Stomach (tissue), 9 donors: ENCODE data around the gene PIEZO1. TPM values are rescaled to one million over a fixed set of nuclear protein-coding genes. Genes with fewer than 3 reads are reported as not detected.

Experiments
- DNase-seq, 2 donors: peaks; one replicate each; pipeline versions ENCODE4 v3.0.0 to v3.0.0-alpha.2; 2013 to 2019
- H3K27ac ChIP-seq, 5 donors: fragments of 200-600 bp in 4 of 5; sonication (generic) in 4 of 5; one replicate each; pipeline ENCODE4 v1.5.1; 2013 to 2019; ENCODE audit warnings: mild to moderate bottlenecking in 1 of 5, moderate library complexity in 1 of 5
- H3K27me3 ChIP-seq, 3 donors: fragments of 200-600 bp; sonication (generic); one replicate each; pipeline ENCODE4 v1.5.1; 2017 to 2019; ENCODE audit warnings: mixed run types in 1 of 3
- H3K36me3 ChIP-seq, 4 donors: fragments of 200-600 bp; sonication (generic); 1 replicate in 3 of 4; 2 replicates in 1 of 4; pipeline ENCODE4 v1.5.1; 2016 to 2019
- H3K4me1 ChIP-seq, 4 donors: fragments of 200-600 bp; sonication (generic); one replicate each; pipeline ENCODE4 v1.5.1; 2016 to 2019
- H3K4me3 ChIP-seq, 4 donors: fragments of 200-600 bp; sonication (generic) in 3 of 4; one replicate each; pipeline ENCODE4 v1.5.1; 2016 to 2019; ENCODE audit warnings: mild to moderate bottlenecking in 1 of 4
- H3K9me3 ChIP-seq, 4 donors: fragments of 200-600 bp; sonication (generic); one replicate each; pipeline ENCODE4 v1.5.1; 2016 to 2019
- EP300 ChIP-seq: sonication (generic); formaldehyde crosslinking; IDR thresholded peaks from one replicate; pipeline ENCODE4 v1.6.1; 2017; ENCODE audit warnings: antibody characterized with exemption
- POLR2A ChIP-seq, 4 donors: fragments of 450-650 bp; IDR thresholded peaks; one replicate each; pipeline ENCODE4 v1.6.1; 2016; ENCODE audit warnings: antibody characterized with exemption in 4 of 4, control low read depth in 2 of 4, mild to moderate bottlenecking in 1 of 4, moderate library complexity in 1 of 4
- POLR2AphosphoS5 ChIP-seq, 3 donors: sonication (generic); formaldehyde crosslinking; IDR thresholded peaks; one replicate each; pipeline ENCODE4 v1.6.1; 2016; ENCODE audit warnings: antibody characterized with exemption in 3 of 3
- WGBS, 5 donors: extraction: QIAGEN DNeasy Blood & Tissue Kit in 3 of 5; methylation state at CpG; one replicate each; pipeline versions ENCODE4 v1.1.5 to v1.1.7; 2013 to 2018; 5-methylcytosine and 5-hydroxymethylcytosine counted together
- intact Hi-C: fragments of 100-400 bp; cut with DNase I; formaldehyde crosslinking; loops from one replicate; pipeline ENCODE4 v1.15.1; 2023; ENCODE audit warnings: low total_unique reads
- polyA plus RNA-seq, 3 donors: library from polyadenylated mRNA; stranded (reverse); fragments of 200-250 nt; gene quantifications; one replicate each; pipeline ENCODE4 v1.2.3, GENCODE V29; 2013
- total RNA-seq, 5 donors: library from RNA; depleted of rRNA; stranded (reverse); fragments of >200 nt; gene quantifications; one replicate each; pipeline versions ENCODE4 v1.1.0 to v1.2.3, GENCODE V29; 2014 to 2016
- TF ChIP-seq, protein P1 (sequence below), 7 experiments: fragments of 450-650 bp in 4 of 7; fragments of 200-600 bp in 3 of 7; sonication (generic) in 3 of 7; IDR thresholded peaks; one replicate each; pipeline ENCODE4 v1.5.1; 2016 to 2019; ENCODE audit warnings: antibody characterized with exemption in 7 of 7, control low read depth in 2 of 7, mild to moderate bottlenecking in 1 of 7
- donor health status: healthy with polysubstance abuse.
- donor health status: Bipolar disorder and iron deficiency.
- donor health status: healthy.

Gene PIEZO1
- total and polyA plus RNA-seq, 8 donors: 43.7 to 171 (median 115) TPM

DNA sequence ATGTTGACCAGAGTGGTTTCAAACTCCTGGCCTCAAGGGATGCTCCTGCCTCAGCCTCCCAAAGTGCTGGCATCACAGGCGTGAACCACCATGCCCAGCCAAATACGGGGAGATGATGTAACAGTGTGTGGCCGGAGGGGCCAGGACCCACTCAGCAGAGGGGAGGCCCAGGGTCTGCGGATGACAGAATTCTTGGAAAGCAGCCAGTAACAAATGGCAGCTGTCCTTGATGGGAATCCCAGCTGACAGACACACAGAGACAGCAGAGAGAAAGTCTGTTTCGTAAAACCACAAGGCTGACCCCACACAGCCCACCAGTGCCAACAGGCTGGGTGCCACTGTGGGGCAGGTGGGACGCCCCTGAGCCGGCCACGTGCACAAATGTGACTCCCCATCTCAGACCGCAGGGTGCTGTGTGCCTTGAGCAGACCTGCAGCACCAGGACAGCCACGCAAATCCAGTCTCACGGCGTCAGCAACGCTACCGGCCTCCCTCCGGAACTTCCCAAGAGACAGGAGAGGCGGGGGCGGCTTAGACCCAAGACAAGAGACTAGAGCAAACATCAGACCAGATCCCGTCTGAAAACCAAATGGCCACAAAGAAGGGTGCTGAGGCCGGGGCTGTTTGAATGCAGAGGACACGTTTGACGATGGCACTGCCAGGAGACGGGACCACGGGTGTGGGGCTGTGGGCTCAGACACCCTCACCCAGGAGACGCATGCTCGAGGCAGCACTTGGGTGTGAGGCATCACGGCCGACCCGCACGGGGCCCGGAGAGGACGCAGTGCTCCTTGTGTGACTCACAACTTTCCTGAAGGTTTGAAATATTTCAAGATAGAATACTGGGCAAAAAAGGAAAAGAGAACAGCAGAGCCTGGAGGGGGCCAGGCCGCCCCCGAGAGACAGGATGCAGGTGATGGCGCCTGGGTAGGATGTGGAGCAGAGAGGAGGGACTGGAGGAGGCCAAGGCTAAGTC is 54.1 kb downstream of the PIEZO1 start:
- no peak overlapping the region for H3K4me3 ChIP-seq
- no peak for DNase-seq
- no peaks in the 10 kb centered on the region for H3K27me3 ChIP-seq
- WGBS, 5 donors: 88 to 92% (median 90%) methylated on average over 27 to 34 of the region's 34 CpGs
- TF ChIP-seq, protein P1, sequence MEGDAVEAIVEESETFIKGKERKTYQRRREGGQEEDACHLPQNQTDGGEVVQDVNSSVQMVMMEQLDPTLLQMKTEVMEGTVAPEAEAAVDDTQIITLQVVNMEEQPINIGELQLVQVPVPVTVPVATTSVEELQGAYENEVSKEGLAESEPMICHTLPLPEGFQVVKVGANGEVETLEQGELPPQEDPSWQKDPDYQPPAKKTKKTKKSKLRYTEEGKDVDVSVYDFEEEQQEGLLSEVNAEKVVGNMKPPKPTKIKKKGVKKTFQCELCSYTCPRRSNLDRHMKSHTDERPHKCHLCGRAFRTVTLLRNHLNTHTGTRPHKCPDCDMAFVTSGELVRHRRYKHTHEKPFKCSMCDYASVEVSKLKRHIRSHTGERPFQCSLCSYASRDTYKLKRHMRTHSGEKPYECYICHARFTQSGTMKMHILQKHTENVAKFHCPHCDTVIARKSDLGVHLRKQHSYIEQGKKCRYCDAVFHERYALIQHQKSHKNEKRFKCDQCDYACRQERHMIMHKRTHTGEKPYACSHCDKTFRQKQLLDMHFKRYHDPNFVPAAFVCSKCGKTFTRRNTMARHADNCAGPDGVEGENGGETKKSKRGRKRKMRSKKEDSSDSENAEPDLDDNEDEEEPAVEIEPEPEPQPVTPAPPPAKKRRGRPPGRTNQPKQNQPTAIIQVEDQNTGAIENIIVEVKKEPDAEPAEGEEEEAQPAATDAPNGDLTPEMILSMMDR (IDR thresholded peaks at IDR 0.05): no peak
- TF ChIP-seq POLR2AphosphoS5 (IDR thresholded peaks at IDR 0.05): no peak
- TF ChIP-seq EP300: no peak
- TF ChIP-seq POLR2A (IDR thresholded peaks at IDR 0.05): no peak
- no peaks in the 10 kb centered on the region for H3K9me3 ChIP-seq
- H3K4me1 ChIP-seq: no peaks in the 10 kb centered on the region
- H3K27ac ChIP-seq: no peak overlapping the region
- peaks cover 66 to 85% (median 85%) of the 10 kb centered on the region in 4 donors for H3K36me3 ChIP-seq
- intact Hi-C loops: loop anchor here (10.0 kb wide), 2 partner anchors 444 to 484 kb away; partner anchors contain the start of genes CDH15 and ZNF778

DNA sequence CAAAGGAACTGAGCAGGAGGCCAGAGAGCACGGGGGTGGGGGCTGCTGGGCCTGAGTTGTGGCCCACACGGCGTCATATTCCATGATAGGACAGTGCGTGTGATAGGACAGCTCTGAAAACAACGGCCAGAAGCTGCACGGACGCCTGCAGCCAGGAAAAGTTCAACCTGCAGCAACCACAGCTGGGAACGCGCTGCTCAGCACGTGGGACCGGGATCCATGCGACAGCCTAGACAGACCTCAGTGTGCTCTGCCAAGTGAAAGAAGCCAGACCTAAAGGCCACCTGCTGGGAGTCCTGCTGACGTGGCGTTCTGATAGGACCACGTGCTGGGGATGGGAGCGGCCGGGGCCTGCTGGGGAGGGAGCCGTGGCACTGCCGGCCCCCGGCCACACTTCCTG is 57.1 kb downstream of the PIEZO1 start:
- 48 to 72% (median 62%) methylated on average over 10 to 20 of the region's 20 CpGs for WGBS, 5 donors
- no peaks in the 10 kb centered on the region for H3K4me1 ChIP-seq
- DNase-seq: peak in 1 of 2 donors; percentile 61
- no peaks in the 10 kb centered on the region for H3K9me3 ChIP-seq
- intact Hi-C loops: no loop called here
- no peaks in the 10 kb centered on the region for H3K27me3 ChIP-seq
- TF ChIP-seq, protein P1 (IDR thresholded peaks at IDR 0.05): no peak
- TF ChIP-seq EP300: no peak
- TF ChIP-seq POLR2AphosphoS5 (IDR thresholded peaks at IDR 0.05): no peak
- no peak for TF ChIP-seq POLR2A (IDR thresholded peaks at IDR 0.05)
- peaks cover 66 to 85% (median 85%) of the 10 kb centered on the region in 4 donors for H3K36me3 ChIP-seq
- no peak overlapping the region for H3K4me3 ChIP-seq
- no peak overlapping the region for H3K27ac ChIP-seq

DNA sequence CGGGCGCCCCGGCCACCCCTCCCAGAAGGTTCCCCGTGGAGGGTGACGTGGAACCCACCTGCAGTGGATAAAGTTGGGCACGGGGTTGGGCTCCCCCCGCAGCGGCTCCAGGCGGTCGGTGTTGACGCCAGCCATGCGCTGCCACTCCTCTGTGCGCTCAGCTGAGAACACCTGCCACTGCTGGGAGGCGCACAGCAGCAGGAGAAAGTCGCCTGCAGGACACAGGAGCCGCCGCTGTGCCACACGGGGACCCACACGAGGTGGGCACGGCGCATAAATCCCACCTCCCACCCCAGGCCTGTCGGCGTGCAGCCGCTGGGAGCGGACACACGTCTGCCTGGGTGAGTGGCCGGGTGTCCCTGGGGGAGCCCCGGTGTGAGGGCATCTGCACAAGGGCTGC is 58.0 kb downstream of the PIEZO1 start:
- Histone ChIP-seq H3K36me3 (peaks cover 66 to 85% (median 85%) of the 10 kb centered on the region in 4 donors), H3K9me3 (no peaks in the 10 kb centered on the region), H3K27me3 (no peaks in the 10 kb centered on the region), H3K4me3 (no peak overlapping the region), H3K4me1 (no peaks in the 10 kb centered on the region), H3K27ac (no peak overlapping the region)
- no peak for DNase-seq
- 95 to 97% (median 95%) methylated on average over 18 to 28 of the region's 28 CpGs for WGBS, 5 donors
- intact Hi-C loops: no loop called here
- TF ChIP-seq POLR2A (IDR thresholded peaks at IDR 0.05): no peak
- TF ChIP-seq POLR2AphosphoS5 (IDR thresholded peaks at IDR 0.05): no peak
- TF ChIP-seq, protein P1 (IDR thresholded peaks at IDR 0.05): no peak

DNA sequence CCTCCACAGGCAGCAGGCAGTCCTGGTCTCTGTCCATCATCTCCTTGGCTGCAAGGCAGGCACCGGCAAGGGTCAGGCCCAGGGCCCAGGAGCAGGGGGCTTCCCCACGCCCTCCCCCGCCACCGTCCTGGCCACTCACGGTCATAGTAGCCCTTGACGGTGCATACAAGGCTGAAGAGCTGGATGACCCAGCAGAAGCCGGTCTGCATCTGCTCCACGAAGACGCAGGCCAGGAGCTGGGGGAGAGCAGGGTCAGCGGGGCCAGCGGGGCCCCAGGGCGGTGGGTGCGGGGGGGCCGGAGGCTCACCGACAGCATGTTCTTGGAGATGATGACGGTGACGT is 58.6 kb downstream of the PIEZO1 start:
- Histone ChIP-seq H3K27me3 (no peaks in the 10 kb centered on the region), H3K36me3 (peaks cover 70 to 85% (median 85%) of the 10 kb centered on the region in 4 donors), H3K4me3 (no peak overlapping the region), H3K4me1 (no peaks in the 10 kb centered on the region), H3K27ac (no peak overlapping the region), H3K9me3 (no peaks in the 10 kb centered on the region)
- TF ChIP-seq EP300 (no peak), POLR2A (IDR thresholded peaks at IDR 0.05) (no peak), POLR2AphosphoS5 (IDR thresholded peaks at IDR 0.05) (no peak)
- TF ChIP-seq, protein P1 (IDR thresholded peaks at IDR 0.05): no peak
- no peak for DNase-seq
- WGBS, 5 donors: 87 to 94% (median 92%) methylated on average over 6 to 17 of the region's 17 CpGs
- intact Hi-C loops: no loop called here
